B cell (primary cell): ENCODE results near the gene TBX2. TPM values are rescaled to one million over a fixed set of nuclear protein-coding genes. Genes with fewer than 3 reads are reported as not detected.

Source experiments
- ATAC-seq: fragments of 200-7000 bp; cut with Tn5 transposase; one replicate; pipeline ENCODE4 v1.10.0; 2021; ENCODE audit warnings: low read depth, mild to moderate bottlenecking, moderate number of reproducible peaks, moderate library complexity
- CTCF ChIA-PET: fragments of 350-600 bp; sonication (Branson Sonifier 250); formaldehyde crosslinking; loops from one replicate; lab custom pipeline; 2021; ENCODE audit warnings: antibody characterized with exemption, inconsistent platforms; lab: Charles Lee
- POLR2A ChIA-PET: fragments of 350-600 bp; sonication (Branson Sonifier 250); formaldehyde crosslinking; loops from one replicate; lab custom pipeline; 2021; ENCODE audit warnings: antibody characterized with exemption; lab: Charles Lee
- DNase-seq: peaks from one replicate; pipeline ENCODE4 v3.0.0; 2013
- H2AFZ ChIP-seq: 2 replicates; pipeline ENCODE4 v1.6.1; 2012; ENCODE audit warnings: mild to moderate bottlenecking, low read depth, low read length; ENCODE audit not compliant: insufficient read depth, poor library complexity, severe bottlenecking
- H3K27ac ChIP-seq, 2 donors: 1 replicate in 1 of 2; 2 replicates in 1 of 2; pipeline ENCODE4 v1.5.1; 2012 to 2013; ENCODE audit warnings: low read length in 2 of 2, mild to moderate bottlenecking in 2 of 2, moderate library complexity in 1 of 2
- H3K27me3 ChIP-seq, 4 experiments: fragments of 200-600 bp in 1 of 4; sonication (generic) in 1 of 4; replicated peaks in 1 of 4; 1 replicate in 2 of 4; 2 replicates in 2 of 4; pipeline versions ENCODE4 v1.6.1 to v1.7.0; 2013 to 2016; ENCODE audit warnings: low read length in 3 of 4, mild to moderate bottlenecking in 2 of 4, mixed read lengths in 1 of 4, moderate library complexity in 1 of 4; ENCODE audit not compliant: insufficient read depth in 4 of 4, control insufficient read depth in 3 of 4; ENCODE audit errors: control extremely low read depth in 1 of 4
- H3K36me3 ChIP-seq, 2 experiments: replicated peaks in 1 of 2; 1 replicate in 1 of 2; 2 replicates in 1 of 2; pipeline versions ENCODE4 v1.6.1 to v1.7.1; 2013; ENCODE audit warnings: low read length in 1 of 2; ENCODE audit not compliant: insufficient read depth in 2 of 2, control insufficient read depth in 1 of 2; ENCODE audit errors: control extremely low read depth in 1 of 2, extremely low read depth in 1 of 2
- H3K4me1 ChIP-seq, 2 donors: fragments of 200-600 bp in 1 of 2; sonication (generic) in 1 of 2; 1 replicate in 1 of 2; 2 replicates in 1 of 2; pipeline versions ENCODE4 v1.5.1 to v1.6.1; 2013 to 2017; ENCODE audit warnings: low read length in 2 of 2; ENCODE audit not compliant: control insufficient read depth in 2 of 2, insufficient read depth in 2 of 2
- H3K4me2 ChIP-seq: replicated peaks from 2 replicates; pipeline ENCODE3; 2012; ENCODE audit warnings: mild to moderate bottlenecking, low read depth, low read length; ENCODE audit not compliant: poor library complexity, severe bottlenecking
- H3K4me3 ChIP-seq, 5 experiments: fragments of 200-600 bp in 1 of 5; sonication (generic) in 1 of 5; 1 replicate in 3 of 5; 2 replicates in 2 of 5; pipeline versions ENCODE4 v1.5.1 to v1.7.0; 2011 to 2016; ENCODE audit warnings: low read length in 4 of 5, mild to moderate bottlenecking in 4 of 5, low read depth in 2 of 5, control low read depth in 1 of 5, moderate library complexity in 1 of 5; ENCODE audit not compliant: insufficient read depth in 1 of 5; ENCODE audit errors: control extremely low read depth in 1 of 5, extremely low read depth in 1 of 5
- H3K79me2 ChIP-seq: fragments of 200-600 bp; sonication (generic); one replicate; pipeline ENCODE4 v1.6.0; 2016; ENCODE audit warnings: low read length; ENCODE audit not compliant: control insufficient read depth, insufficient read depth
- H3K9ac ChIP-seq: fragments of 200-600 bp; sonication (generic); 2 replicates; pipeline ENCODE4 v1.6.1; 2017; ENCODE audit warnings: mild to moderate bottlenecking, low read length, moderate library complexity
- H3K9me3 ChIP-seq, 3 donors: one replicate each; pipeline versions ENCODE4 v1.6.1 to v1.7.1; 2013; ENCODE audit warnings: low read length in 2 of 3; ENCODE audit not compliant: control insufficient read depth in 2 of 3, insufficient read depth in 1 of 3; ENCODE audit errors: control extremely low read depth in 1 of 3
- H4K20me1 ChIP-seq: 2 replicates; pipeline ENCODE4 v1.6.0; 2012; ENCODE audit warnings: mild to moderate bottlenecking, low read length; ENCODE audit not compliant: insufficient read depth, control insufficient read depth, poor library complexity, severe bottlenecking
- H3K27ac Mint-ChIP-seq: one replicate; pipeline ENCODE4 v1.8.0; 2021; ENCODE audit warnings: mixed read lengths
- H3K27me3 Mint-ChIP-seq: one replicate; pipeline ENCODE4 v1.8.0; 2021; ENCODE audit warnings: mixed read lengths
- H3K4me1 Mint-ChIP-seq: one replicate; pipeline ENCODE4 v1.8.0; 2021; ENCODE audit warnings: mixed read lengths
- H3K4me3 Mint-ChIP-seq: one replicate; pipeline ENCODE4 v1.8.0; 2021; ENCODE audit warnings: mixed read lengths
- H3K9me3 Mint-ChIP-seq: one replicate; pipeline ENCODE4 v1.8.0; 2022; ENCODE audit warnings: mixed read lengths; ENCODE audit not compliant: insufficient read depth
- EZH2 ChIP-seq: IDR thresholded peaks from 2 replicates; pipeline ENCODE4 v1.6.1; 2012; ENCODE audit warnings: borderline replicate concordance, low read depth, mild to moderate bottlenecking, moderate library complexity, low read length; ENCODE audit not compliant: insufficient read depth, poor library complexity, severe bottlenecking
- WGBS: methylation state at CpG from one replicate; pipeline ENCODE4 v1.1.5; 2013; ENCODE audit warnings: missing lambda C conversion rate; ENCODE audit not compliant: insufficient coverage; 5-methylcytosine and 5-hydroxymethylcytosine counted together
- intact Hi-C: fragments of 100-400 bp; cut with micrococcal nuclease; formaldehyde crosslinking; loops from one replicate; pipeline ENCODE4 v1.10.0; 2022
- polyA plus RNA-seq: library from polyadenylated mRNA; depleted of rRNA; stranded (reverse); fragments of >200 nt; gene quantifications from 2 replicates; pipeline ENCODE4 v1.2.3, GENCODE V29; 2012
- total RNA-seq, 2 donors: library from RNA; stranded (reverse); fragments of 120-200 nt in 1 of 2; gene quantifications; 1 replicate in 1 of 2; 2 replicates in 1 of 2; pipeline versions ENCODE4 v1.2.3 to v1.2.4, GENCODE V29; 2013 to 2022
- TF ChIP-seq, protein P1 (sequence below): fragments of 200-600 bp; IDR thresholded peaks from one replicate; pipeline ENCODE4 v1.8.0; 2022; ENCODE audit warnings: antibody characterized with exemption, mild to moderate bottlenecking

The TBX2 gene
- total and polyA plus RNA-seq, 2 donors (not counting 1 experiment from before 2014, with no cell fraction given), result not detected

DNA sequence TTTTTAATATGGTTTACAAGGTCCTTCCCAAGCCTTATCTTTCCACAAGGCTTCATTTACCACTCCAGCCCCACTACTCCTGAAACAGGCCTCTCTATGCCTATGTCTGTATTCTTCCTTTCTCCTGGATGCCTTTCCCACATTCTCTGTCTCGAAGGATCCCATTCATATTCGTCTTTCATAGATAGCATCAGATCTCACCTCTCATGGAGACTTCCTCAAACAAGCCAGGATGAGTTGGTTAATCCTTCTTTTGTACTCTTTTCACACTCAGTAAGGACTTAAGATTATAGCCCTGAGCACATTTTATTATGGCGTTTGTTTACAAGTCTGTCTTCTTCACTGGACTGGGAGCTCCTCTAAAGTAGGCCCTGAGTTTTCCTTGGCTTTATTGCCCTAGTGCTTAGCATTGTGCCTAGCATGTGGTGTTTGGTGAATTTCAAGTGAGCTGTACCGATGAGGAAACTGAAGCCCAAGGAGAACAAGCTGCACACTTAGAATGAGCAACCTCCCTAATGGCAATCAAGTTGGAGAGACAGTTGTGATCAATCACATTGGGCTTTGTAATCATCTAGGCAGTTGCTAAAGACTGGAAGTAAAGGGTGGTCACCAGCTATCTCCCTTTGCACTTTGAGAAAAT is 42.6 kb downstream of the TBX2 start:
- H3K4me3 ChIP-seq, result no peak overlapping the region
- TF ChIP-seq, protein P1, sequence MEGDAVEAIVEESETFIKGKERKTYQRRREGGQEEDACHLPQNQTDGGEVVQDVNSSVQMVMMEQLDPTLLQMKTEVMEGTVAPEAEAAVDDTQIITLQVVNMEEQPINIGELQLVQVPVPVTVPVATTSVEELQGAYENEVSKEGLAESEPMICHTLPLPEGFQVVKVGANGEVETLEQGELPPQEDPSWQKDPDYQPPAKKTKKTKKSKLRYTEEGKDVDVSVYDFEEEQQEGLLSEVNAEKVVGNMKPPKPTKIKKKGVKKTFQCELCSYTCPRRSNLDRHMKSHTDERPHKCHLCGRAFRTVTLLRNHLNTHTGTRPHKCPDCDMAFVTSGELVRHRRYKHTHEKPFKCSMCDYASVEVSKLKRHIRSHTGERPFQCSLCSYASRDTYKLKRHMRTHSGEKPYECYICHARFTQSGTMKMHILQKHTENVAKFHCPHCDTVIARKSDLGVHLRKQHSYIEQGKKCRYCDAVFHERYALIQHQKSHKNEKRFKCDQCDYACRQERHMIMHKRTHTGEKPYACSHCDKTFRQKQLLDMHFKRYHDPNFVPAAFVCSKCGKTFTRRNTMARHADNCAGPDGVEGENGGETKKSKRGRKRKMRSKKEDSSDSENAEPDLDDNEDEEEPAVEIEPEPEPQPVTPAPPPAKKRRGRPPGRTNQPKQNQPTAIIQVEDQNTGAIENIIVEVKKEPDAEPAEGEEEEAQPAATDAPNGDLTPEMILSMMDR, result no peak
- no peak for TF ChIP-seq EZH2
- 100% methylated on average over 1 of the region's 4 CpGs for WGBS

DNA sequence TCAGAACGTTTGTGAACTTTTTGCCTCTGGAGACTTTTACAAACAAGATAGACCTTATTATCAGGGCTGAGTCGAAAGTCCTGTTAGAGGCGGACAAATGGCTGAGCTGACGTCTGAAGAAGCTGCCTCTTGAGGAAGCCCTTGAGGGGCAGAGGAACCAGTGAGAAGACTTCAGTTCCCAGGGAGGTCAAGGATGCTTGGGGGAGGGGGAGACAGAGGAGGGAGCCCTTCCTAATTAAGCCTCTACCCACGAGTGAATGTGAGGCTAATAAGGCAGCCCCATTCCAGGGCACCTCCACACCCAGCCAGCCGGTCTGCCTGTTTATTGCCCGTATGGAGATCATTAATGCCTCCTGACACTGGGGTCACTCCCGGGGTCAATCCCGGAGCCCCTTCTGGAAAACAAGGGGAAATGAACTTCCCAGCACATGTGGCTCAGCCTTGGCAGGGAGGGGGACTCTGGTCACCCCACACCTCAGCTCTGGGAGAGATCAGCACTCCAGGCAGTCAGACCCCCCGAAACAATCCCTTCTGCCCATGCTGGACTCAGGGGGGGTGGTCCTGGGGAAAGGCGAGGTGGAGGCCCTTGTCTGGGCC is 43.3 kb downstream of the TBX2 start:
- no peak overlapping the region for H3K4me3 ChIP-seq
- no peak overlapping the region for H3K4me2 ChIP-seq
- H4K20me1 ChIP-seq, result no peaks in the 10 kb centered on the region
- peaks cover 0 to 43% (median 26%) of the 10 kb centered on the region in 4 experiments for H3K27me3 ChIP-seq
- ChIA-PET POLR2A (no interaction called here), CTCF (no interaction called here)
- no peaks in the 10 kb centered on the region for H3K4me1 Mint-ChIP-seq
- H3K9me3 Mint-ChIP-seq, result no peaks in the 10 kb centered on the region
- DNase-seq (no peak), ATAC-seq (no peak)
- intact Hi-C loops, result no loop called here
- peaks cover 52% of the 10 kb centered on the region for H3K27me3 Mint-ChIP-seq
- no peaks in the 10 kb centered on the region for H3K79me2 ChIP-seq
- TF ChIP-seq, protein P1, result no peak
- no peak for TF ChIP-seq EZH2
- no peaks in the 10 kb centered on the region for H3K36me3 ChIP-seq
- H3K9me3 ChIP-seq, result peaks cover 0 to 8% (median 4%) of the 10 kb centered on the region in 3 donors
- no peak overlapping the region for H3K27ac ChIP-seq
- H3K27ac Mint-ChIP-seq, result no peak overlapping the region
- 76% methylated on average over 11 of the region's 11 CpGs for WGBS
- no peak overlapping the region for H2AFZ ChIP-seq
- H3K4me3 Mint-ChIP-seq, result no peak overlapping the region
- no peak overlapping the region for H3K9ac ChIP-seq
- no peaks in the 10 kb centered on the region for H3K4me1 ChIP-seq

More for the DNA sequence above, 42.6 kb downstream of the TBX2 start:
- peaks cover 3% of the 10 kb centered on the region for H3K9me3 Mint-ChIP-seq
- H3K9me3 ChIP-seq, result peaks cover 2 to 11% (median 10%) of the 10 kb centered on the region in 3 donors
- peaks cover 52% of the 10 kb centered on the region for H3K27me3 Mint-ChIP-seq
- no peak for ATAC-seq
- no peak overlapping the region for H3K9ac ChIP-seq
- no peak overlapping the region for H3K27ac ChIP-seq
- POLR2A ChIA-PET, result no interaction called here
- no peaks in the 10 kb centered on the region for H4K20me1 ChIP-seq
- no peaks in the 10 kb centered on the region for H3K4me1 Mint-ChIP-seq
- CTCF ChIA-PET, result no interaction called here
- no peaks in the 10 kb centered on the region for H3K79me2 ChIP-seq
- H3K27ac Mint-ChIP-seq, result no peak overlapping the region
- intact Hi-C loops, result no loop called here
- H3K36me3 ChIP-seq, result no peaks in the 10 kb centered on the region
- H3K4me1 ChIP-seq, result no peaks in the 10 kb centered on the region
- H3K27me3 ChIP-seq, result peaks cover 0 to 40% (median 24%) of the 10 kb centered on the region in 4 experiments
- no peak overlapping the region for H3K4me2 ChIP-seq
- no peak for DNase-seq
- H2AFZ ChIP-seq, result no peak overlapping the region
- H3K4me3 Mint-ChIP-seq, result no peak overlapping the region
